ENCODE results near the gene SCRN1.

DNA sequence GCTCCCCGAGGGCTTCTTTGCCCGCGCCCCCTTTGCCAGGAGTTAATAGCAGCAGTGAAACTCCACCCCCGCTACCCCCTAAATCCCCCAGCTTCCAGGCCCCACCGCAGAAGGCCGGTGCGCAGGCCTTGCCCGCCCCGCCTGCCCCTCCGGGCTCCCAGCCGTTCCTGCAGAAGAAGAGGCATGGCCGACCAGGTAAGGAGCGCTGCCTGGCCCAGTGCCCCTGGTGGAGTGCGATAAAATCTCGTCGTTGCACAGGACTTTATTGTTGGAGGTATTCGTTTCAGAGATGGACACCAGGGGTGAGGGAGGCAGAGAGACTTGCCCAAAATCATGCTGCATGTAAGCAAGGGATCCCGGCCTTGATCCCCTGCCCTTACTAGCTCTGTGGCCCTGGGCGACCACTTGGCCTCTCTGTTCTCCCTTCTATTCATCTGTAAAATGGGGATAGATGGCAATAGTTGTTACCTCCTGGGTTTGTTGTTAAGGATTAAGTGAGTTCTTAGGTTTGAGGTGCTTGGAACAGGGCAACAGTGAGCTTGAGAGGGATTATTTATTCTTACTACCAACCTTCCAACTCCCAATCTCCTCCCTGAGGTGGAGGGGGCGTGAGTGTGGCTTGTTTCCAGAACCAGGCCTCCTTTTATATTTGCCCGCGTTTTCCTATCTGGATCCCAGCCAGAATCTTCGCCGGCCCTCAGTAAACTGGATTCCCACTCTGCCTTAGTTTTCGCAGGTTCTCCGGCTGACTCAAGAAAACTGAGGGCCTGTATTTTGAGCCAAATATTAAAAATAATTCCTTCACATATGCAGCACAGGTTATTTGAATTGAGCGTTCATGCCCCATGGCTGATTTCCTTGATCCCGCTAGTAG is 105.0 kb downstream of the SCRN1 start:
- TF ChIP-seq, protein P1, sequence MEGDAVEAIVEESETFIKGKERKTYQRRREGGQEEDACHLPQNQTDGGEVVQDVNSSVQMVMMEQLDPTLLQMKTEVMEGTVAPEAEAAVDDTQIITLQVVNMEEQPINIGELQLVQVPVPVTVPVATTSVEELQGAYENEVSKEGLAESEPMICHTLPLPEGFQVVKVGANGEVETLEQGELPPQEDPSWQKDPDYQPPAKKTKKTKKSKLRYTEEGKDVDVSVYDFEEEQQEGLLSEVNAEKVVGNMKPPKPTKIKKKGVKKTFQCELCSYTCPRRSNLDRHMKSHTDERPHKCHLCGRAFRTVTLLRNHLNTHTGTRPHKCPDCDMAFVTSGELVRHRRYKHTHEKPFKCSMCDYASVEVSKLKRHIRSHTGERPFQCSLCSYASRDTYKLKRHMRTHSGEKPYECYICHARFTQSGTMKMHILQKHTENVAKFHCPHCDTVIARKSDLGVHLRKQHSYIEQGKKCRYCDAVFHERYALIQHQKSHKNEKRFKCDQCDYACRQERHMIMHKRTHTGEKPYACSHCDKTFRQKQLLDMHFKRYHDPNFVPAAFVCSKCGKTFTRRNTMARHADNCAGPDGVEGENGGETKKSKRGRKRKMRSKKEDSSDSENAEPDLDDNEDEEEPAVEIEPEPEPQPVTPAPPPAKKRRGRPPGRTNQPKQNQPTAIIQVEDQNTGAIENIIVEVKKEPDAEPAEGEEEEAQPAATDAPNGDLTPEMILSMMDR (IDR thresholded peaks at IDR 0.05): peak in 2 of 4 experiments; percentile 19
- TF ChIP-seq POLR2A (IDR thresholded peaks at IDR 0.05): no peak

Data from prostate gland (tissue), 2 donors.